ENCODE results near the gene TMCO2. TPM values are rescaled to one million over a fixed set of nuclear protein-coding genes. Genes with fewer than 3 reads are reported as not detected.
A peak's percentile ranks its signal among the peaks of the same experiment; 100 is the strongest.

TMCO2 gene
- total and polyA plus RNA-seq, 7 experiments from 2014 or later: not detected

GRCh38 chr1:40258445-40258769 is 10.7 kb downstream of the TMCO2 start:
- ChIA-PET CTCF (interaction anchor here (0.8 kb wide), 1 partner anchor 84 kb away, joined by 6 read pairs; no protein-coding TSS in a partner anchor), POLR2A (interaction anchor here (0.8 to 1.8 kb wide), 10 partner anchors 8 to 433 kb away, joined by 3 to 9 read pairs (median 5); partner anchors contain the start of genes CAP1 and NFYC)
- Mint-ChIP-seq H3K4me3 (peak overlapping the region; percentile 91 to 100 (median 98)), H3K4me1 (peaks cover 32 to 76% (median 61%) of the 10 kb centered on the region in 7 donors), H3K9me3 (no peaks in the 10 kb centered on the region), H3K27ac (peak overlapping the region; percentile 97 to 100 (median 100)), H3K27me3 (peaks cover 0 to 4% (median 0%) of the 10 kb centered on the region in 5 donors), H3K36me3 (peaks cover 6 to 31% (median 28%) of the 10 kb centered on the region in 5 donors)
- H3K27ac ChIP-seq (ENCODE audit: low read depth, low read length): peak overlapping the region; percentile 98
- intact Hi-C loops (cut with micrococcal nuclease): loop anchor here (1.0 to 10.0 kb wide), 16 partner anchors 26 to 604 kb away; partner anchors contain the start of genes CAP1 (in 2 of the 2), RLF (in 2 of the 2), ZFP69B (in 2 of the 2) and ZNF684 (in 2 of the 2)
- peaks cover 14% of the 10 kb centered on the region in 2 donors for H3K4me1 ChIP-seq (ENCODE audit: control insufficient read depth in 2 of 2, insufficient read depth in 2 of 2, low read length in 2 of 2)
- no peak for ATAC-seq
- no peaks in the 10 kb centered on the region for H3K27me3 ChIP-seq (ENCODE audit: control insufficient read depth in 2 of 2, insufficient read depth in 2 of 2, low read length in 2 of 2)
- H3K9me3 ChIP-seq (ENCODE audit: control insufficient read depth in 2 of 3, low read length in 3 of 3): no peaks in the 10 kb centered on the region
- H3K36me3 ChIP-seq (ENCODE audit: control insufficient read depth in 2 of 3, insufficient read depth in 3 of 3, low read length in 3 of 3): peaks cover 0 to 26% (median 14%) of the 10 kb centered on the region in 3 experiments
- peak overlapping the region; percentile 98 for H3K4me3 ChIP-seq (ENCODE audit: low read length)
- no peak for DNase-seq

DNA sequence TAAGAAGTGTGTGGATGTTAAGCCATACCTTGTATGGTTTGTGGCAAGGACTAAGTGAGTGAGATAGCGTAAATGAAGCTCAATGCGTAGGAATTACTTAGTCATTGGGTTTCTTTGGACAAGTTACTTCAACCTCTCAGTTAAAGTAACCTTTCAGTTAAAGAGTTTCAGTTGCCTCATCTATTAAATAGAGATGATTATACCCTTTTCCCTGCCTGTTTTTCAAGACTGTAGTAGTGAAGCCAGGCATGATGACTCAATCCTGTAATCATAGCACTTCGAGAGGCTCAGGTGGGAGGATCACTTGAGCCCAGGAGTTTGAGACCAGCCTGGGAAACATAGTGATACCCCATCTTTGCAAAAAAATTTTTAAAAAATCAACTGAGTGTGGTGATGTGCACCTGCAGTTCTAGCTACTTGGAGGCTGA is 16.6 kb downstream of the TMCO2 start:
- Histone ChIP-seq H3K4me3 (ENCODE audit: low read length) (no peak overlapping the region), H3K36me3 (ENCODE audit: control insufficient read depth in 2 of 3, insufficient read depth in 3 of 3, low read length in 3 of 3) (peaks cover 5 to 54% (median 27%) of the 10 kb centered on the region in 3 experiments), H3K9me3 (ENCODE audit: control insufficient read depth in 2 of 3, low read length in 3 of 3) (no peaks in the 10 kb centered on the region), H3K4me1 (ENCODE audit: control insufficient read depth in 2 of 2, insufficient read depth in 2 of 2, low read length in 2 of 2) (peaks cover 0 to 3% of the 10 kb centered on the region in 2 donors), H3K27ac (ENCODE audit: low read depth, low read length) (no peak overlapping the region), H3K27me3 (ENCODE audit: control insufficient read depth in 2 of 2, insufficient read depth in 2 of 2, low read length in 2 of 2) (no peaks in the 10 kb centered on the region)
- Mint-ChIP-seq H3K9me3 (peaks cover 0 to 2% (median 0%) of the 10 kb centered on the region in 11 donors), H3K4me1 (peaks cover 19 to 48% (median 43%) of the 10 kb centered on the region in 7 donors), H3K36me3 (peaks cover 6 to 47% (median 26%) of the 10 kb centered on the region in 5 donors), H3K27ac (peak overlapping the region in 1 of 9 donors; percentile 23), H3K4me3 (no peak overlapping the region), H3K27me3 (no peaks in the 10 kb centered on the region)
- peak in 1 of 9 donors; percentile 29 for DNase-seq
- ChIA-PET CTCF (no interaction called here), POLR2A (interaction anchor here (0.7 kb wide), 1 partner anchor 71 kb away, joined by 6 read pairs; no protein-coding TSS in a partner anchor)
- intact Hi-C loops (cut with micrococcal nuclease): no loop called here
- ATAC-seq: no peak

DNA sequence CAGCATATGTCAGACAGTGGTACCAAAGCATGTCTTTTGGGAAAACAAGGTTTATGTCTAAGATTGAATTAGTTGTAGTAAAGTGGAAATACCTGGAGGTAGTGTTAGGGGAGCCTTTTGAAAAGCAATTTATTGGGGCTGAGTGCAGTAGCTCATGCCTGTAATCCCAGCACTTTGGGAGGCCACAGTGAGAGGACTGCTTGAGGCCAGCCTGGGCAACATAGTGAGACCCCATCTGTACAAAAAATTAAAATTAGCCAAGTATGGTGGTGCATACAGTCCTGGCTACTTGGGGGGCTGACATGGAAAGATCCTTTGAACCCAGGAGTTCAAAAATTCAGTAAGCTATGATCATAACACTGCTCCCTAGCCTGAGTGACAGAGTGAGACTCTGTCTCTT is 17.6 kb downstream of the TMCO2 start:
- Mint-ChIP-seq H3K4me3 (no peak overlapping the region), H3K9me3 (peaks cover 0 to 2% (median 0%) of the 10 kb centered on the region in 11 donors), H3K27me3 (no peaks in the 10 kb centered on the region), H3K4me1 (peaks cover 14 to 42% (median 39%) of the 10 kb centered on the region in 7 donors), H3K27ac (no peak overlapping the region), H3K36me3 (peaks cover 10 to 51% (median 30%) of the 10 kb centered on the region in 5 donors)
- H3K27me3 ChIP-seq (ENCODE audit: control insufficient read depth in 2 of 2, insufficient read depth in 2 of 2, low read length in 2 of 2): no peaks in the 10 kb centered on the region
- no peak overlapping the region for H3K27ac ChIP-seq (ENCODE audit: low read depth, low read length)
- POLR2A ChIA-PET: no interaction called here
- H3K36me3 ChIP-seq (ENCODE audit: control insufficient read depth in 2 of 3, insufficient read depth in 3 of 3, low read length in 3 of 3): peaks cover 5 to 63% (median 28%) of the 10 kb centered on the region in 3 experiments
- intact Hi-C loops (cut with micrococcal nuclease): no loop called here
- ATAC-seq (no peak), DNase-seq (no peak)
- H3K9me3 ChIP-seq (ENCODE audit: control insufficient read depth in 2 of 3, low read length in 3 of 3): no peaks in the 10 kb centered on the region
- no peaks in the 10 kb centered on the region for H3K4me1 ChIP-seq (ENCODE audit: control insufficient read depth in 2 of 2, insufficient read depth in 2 of 2, low read length in 2 of 2)
- H3K4me3 ChIP-seq (ENCODE audit: low read length): no peak overlapping the region
- CTCF ChIA-PET: interaction anchor here (0.6 kb wide), 1 partner anchor 1786 kb away, joined by 3 read pairs; no protein-coding TSS in a partner anchor

DNA sequence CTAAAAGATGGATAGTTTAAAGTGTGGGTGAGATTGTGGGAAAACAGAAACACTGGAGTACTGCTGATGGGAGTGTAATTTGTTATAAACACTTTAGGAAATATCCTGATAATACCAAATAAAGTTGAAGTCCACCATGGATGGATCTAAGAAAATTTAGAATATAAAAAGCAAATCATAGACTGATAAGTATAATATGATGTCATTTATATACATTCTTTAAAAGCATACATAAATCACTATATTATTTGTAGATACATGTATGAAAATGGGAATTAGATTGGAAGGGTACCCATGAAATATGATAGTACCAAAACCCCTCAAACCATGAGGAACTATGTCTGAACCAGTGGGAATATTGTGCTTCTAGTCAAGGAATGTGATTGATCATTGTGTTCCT is 18.2 kb downstream of the TMCO2 start:
- DNase-seq (no peak), ATAC-seq (no peak)
- Mint-ChIP-seq H3K27me3 (no peaks in the 10 kb centered on the region), H3K27ac (no peak overlapping the region), H3K4me1 (peaks cover 9 to 40% (median 33%) of the 10 kb centered on the region in 7 donors), H3K9me3 (peaks cover 0 to 2% (median 0%) of the 10 kb centered on the region in 11 donors), H3K4me3 (no peak overlapping the region), H3K36me3 (peaks cover 15 to 51% (median 29%) of the 10 kb centered on the region in 5 donors)
- Histone ChIP-seq H3K27me3 (ENCODE audit: control insufficient read depth in 2 of 2, insufficient read depth in 2 of 2, low read length in 2 of 2) (no peaks in the 10 kb centered on the region), H3K36me3 (ENCODE audit: control insufficient read depth in 2 of 3, insufficient read depth in 3 of 3, low read length in 3 of 3) (peaks cover 6 to 65% (median 28%) of the 10 kb centered on the region in 3 experiments), H3K27ac (ENCODE audit: low read depth, low read length) (no peak overlapping the region), H3K9me3 (ENCODE audit: control insufficient read depth in 2 of 3, low read length in 3 of 3) (no peaks in the 10 kb centered on the region), H3K4me1 (ENCODE audit: control insufficient read depth in 2 of 2, insufficient read depth in 2 of 2, low read length in 2 of 2) (no peaks in the 10 kb centered on the region), H3K4me3 (ENCODE audit: low read length) (no peak overlapping the region)
- POLR2A ChIA-PET: interaction anchor here (1.6 kb wide), 1 partner anchor 8 kb away, joined by 9 read pairs; the partner anchor contains the start of gene ZMPSTE24
- CTCF ChIA-PET: interaction anchor here (0.6 kb wide), 1 partner anchor 1786 kb away, joined by 3 read pairs; no protein-coding TSS in a partner anchor
- intact Hi-C loops (cut with micrococcal nuclease): no loop called here

DNA sequence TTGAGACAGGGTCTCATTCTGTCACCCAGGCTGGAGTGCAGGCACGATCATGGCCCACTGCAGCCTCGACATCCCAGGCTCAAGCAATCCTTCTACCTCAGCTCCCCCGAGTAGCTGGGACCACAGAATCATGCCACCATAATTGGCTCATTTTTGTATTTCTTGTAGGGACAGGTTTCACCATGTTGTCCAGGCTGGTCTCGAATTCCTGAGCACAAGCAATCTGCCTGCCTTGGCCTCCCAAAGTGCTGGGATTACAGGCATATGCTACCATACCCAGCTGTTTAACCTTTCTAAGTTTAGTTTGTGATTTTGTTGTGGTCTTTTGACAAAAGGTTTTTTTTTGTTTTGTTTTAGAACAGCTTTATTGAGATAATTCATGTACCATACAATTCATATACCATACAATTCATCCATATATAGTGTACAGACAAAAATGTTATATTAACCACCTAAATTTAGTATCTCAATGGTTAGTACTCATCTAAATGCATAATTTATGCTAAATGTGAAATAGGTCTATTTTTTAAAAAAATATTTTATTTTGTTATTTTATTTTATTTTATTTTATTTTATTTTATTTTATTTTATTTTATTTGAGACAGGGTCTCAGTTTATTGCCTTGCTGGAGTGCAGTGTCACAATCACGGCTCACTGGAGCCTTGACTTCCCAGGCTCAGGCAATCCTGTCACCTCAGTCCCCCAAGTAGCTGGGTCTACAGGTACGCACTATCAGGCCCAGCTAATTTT is 19.2 kb downstream of the TMCO2 start:
- intact Hi-C loops (cut with micrococcal nuclease): no loop called here
- no peaks in the 10 kb centered on the region for H3K4me1 ChIP-seq (ENCODE audit: control insufficient read depth in 2 of 2, insufficient read depth in 2 of 2, low read length in 2 of 2)
- DNase-seq: no peak
- H3K27me3 ChIP-seq (ENCODE audit: control insufficient read depth in 2 of 2, insufficient read depth in 2 of 2, low read length in 2 of 2): no peaks in the 10 kb centered on the region
- Mint-ChIP-seq H3K9me3 (peaks cover 0 to 2% (median 0%) of the 10 kb centered on the region in 11 donors), H3K4me1 (peaks cover 5 to 35% (median 24%) of the 10 kb centered on the region in 7 donors), H3K36me3 (peaks cover 15 to 47% (median 27%) of the 10 kb centered on the region in 5 donors), H3K27ac (no peak overlapping the region), H3K4me3 (no peak overlapping the region), H3K27me3 (no peaks in the 10 kb centered on the region)
- no peak for ATAC-seq
- CTCF ChIA-PET: no interaction called here
- H3K4me3 ChIP-seq (ENCODE audit: low read length): no peak overlapping the region
- no peak overlapping the region for H3K27ac ChIP-seq (ENCODE audit: low read depth, low read length)
- POLR2A ChIA-PET: interaction anchor here (1.6 kb wide), 1 partner anchor 9 kb away, joined by 9 read pairs; the partner anchor contains the start of gene ZMPSTE24
- peaks cover 11 to 61% (median 28%) of the 10 kb centered on the region in 3 experiments for H3K36me3 ChIP-seq (ENCODE audit: control insufficient read depth in 2 of 3, insufficient read depth in 3 of 3, low read length in 3 of 3)
- no peaks in the 10 kb centered on the region for H3K9me3 ChIP-seq (ENCODE audit: control insufficient read depth in 2 of 3, low read length in 3 of 3)

DNA sequence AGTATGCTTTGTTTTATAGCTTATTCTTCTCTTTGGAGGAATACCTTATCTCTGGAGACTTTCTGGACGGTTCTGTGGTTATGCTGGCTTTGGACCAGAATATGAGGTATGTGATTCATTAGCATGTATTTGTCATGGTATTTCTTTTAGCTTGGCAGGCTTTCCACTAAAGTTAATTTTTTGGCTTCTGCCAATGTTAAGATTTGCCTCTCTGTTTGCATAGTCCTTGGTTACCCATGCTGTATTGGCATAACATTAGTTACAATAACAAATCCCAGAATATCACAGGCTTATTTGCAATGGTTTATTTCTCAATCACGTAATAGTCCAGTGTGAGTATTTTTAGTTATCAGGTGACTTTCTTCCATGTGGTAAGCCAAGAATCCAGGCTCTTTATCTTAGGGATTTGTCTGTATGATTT is 20.0 kb downstream of the TMCO2 start:
- Mint-ChIP-seq H3K9me3 (peaks cover 0 to 2% (median 0%) of the 10 kb centered on the region in 11 donors), H3K27me3 (no peaks in the 10 kb centered on the region), H3K36me3 (peaks cover 16 to 46% (median 26%) of the 10 kb centered on the region in 5 donors), H3K4me1 (peaks cover 3 to 35% (median 16%) of the 10 kb centered on the region in 7 donors), H3K27ac (no peak overlapping the region), H3K4me3 (no peak overlapping the region)
- Histone ChIP-seq H3K4me1 (ENCODE audit: control insufficient read depth in 2 of 2, insufficient read depth in 2 of 2, low read length in 2 of 2) (no peaks in the 10 kb centered on the region), H3K27ac (ENCODE audit: low read depth, low read length) (no peak overlapping the region), H3K27me3 (ENCODE audit: control insufficient read depth in 2 of 2, insufficient read depth in 2 of 2, low read length in 2 of 2) (no peaks in the 10 kb centered on the region), H3K36me3 (ENCODE audit: control insufficient read depth in 2 of 3, insufficient read depth in 3 of 3, low read length in 3 of 3) (peaks cover 15 to 61% (median 28%) of the 10 kb centered on the region in 3 experiments), H3K9me3 (ENCODE audit: control insufficient read depth in 2 of 3, low read length in 3 of 3) (no peaks in the 10 kb centered on the region), H3K4me3 (ENCODE audit: low read length) (no peak overlapping the region)
- intact Hi-C loops (cut with micrococcal nuclease): no loop called here
- ATAC-seq (no peak), DNase-seq (no peak)
- ChIA-PET CTCF (no interaction called here), POLR2A (interaction anchor here (1.6 kb wide), 1 partner anchor 10 kb away, joined by 9 read pairs; the partner anchor contains the start of gene ZMPSTE24)
